ENCODE data around the gene HBEGF. TPM values are rescaled to one million over a fixed set of nuclear protein-coding genes. Genes with fewer than 3 reads are reported as not detected.
A peak's percentile ranks its signal among the peaks of the same experiment; 100 is the strongest.
"Not testable (repeated sequence)": the region's sequence is repeated elsewhere in the genome, so short reads cannot be mapped to it uniquely, and the experiment has no call there.

Gene HBEGF
- total RNA-seq, 1 donor from 2014 or later, result 12.6 TPM

DNA sequence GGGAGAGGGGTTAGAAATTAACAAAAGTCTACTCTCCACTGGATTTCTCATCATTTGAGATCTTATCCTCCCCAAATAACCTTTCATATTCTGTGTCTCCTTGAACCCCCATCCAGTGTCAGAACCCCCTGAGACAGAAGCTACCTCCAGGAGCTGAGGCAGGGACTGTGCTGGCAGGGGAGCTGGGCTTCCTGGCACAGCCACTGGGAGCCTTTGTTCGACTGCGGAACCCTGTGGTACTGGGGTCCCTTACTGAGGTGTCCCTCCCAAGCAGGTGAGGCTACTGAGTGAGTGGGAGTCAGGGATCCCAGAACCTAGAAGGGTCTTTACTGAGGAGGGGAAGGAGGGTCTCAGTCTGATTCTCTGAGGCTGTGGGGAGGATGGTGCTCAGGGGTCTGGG lies 15.5 kb upstream of the HBEGF start:
- FAIRE-seq, result no peak

DNA sequence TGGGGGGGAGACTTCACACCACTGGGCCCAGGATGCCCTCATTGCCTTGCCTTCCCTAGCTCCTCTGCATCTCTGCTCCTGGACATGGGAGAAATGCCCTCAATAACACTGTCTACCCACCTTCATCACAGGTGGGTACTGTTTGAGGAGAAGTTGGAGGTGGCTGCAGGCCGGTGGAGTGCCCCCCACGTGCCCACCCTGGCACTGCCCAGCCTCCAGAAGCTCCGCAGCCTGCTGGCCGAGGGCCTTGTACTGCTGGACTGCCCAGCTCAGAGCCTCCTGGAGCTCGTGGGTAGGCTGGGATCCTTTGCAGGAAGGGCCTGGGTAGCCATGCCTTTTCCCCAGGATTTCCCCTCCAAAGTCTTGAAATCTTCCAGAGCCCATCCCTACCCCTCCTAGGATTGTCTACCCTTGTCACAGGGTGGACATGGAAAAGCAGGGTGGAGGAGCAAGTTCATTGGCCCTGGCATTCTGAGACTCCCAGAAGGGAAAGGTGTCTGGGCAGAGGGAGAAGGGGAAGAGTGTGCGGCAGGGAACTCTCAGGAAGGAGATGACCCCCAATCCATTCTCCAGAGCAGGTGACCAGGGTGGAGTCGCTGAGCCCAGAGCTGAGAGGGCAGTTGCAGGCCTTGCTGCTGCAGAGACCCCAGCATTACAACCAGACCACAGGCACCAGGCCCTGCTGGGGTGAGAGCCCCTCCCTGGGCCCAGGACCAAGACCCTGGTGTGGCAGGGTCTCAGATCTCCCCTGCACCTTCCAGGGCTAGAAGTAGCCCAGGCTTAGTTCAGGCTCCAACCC lies 14.5 kb upstream of the HBEGF start:
- DNase-seq (ENCODE audit: low spot score in 2 of 2) (no peak), FAIRE-seq (no peak)

More for the DNA sequence above, 15.5 kb upstream of the HBEGF start:
- DNase-seq (ENCODE audit: low spot score in 2 of 2), result no peak

DNA sequence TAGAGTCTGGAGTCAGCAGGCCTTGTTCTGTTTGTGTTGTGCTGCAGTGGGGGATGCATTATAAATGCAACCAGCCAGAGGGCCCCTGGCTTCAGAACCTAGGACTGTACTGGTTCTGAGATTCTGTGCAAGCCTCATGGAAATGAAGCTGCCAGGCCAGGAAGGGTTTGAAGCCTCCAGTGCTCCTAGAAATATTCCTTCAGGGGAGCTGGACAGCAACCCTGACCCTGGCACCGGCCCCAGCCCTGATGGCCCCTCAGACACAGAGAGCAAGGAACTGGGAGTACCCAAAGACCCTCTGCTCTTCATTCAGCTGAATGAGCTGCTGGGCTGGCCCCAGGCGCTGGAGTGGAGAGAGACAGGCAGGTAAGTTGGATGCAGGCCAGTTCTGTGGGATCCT lies 13.7 kb upstream of the HBEGF start, which contains the start of gene SLC4A9:
Gene SLC4A9, plus strand, starts transcription at position 94 of the 400 bp plus-strand sequence. Its CDS starts 43 bp downstream, at position 137.
- no peak for DNase-seq (ENCODE audit: low spot score in 2 of 2)

DNA sequence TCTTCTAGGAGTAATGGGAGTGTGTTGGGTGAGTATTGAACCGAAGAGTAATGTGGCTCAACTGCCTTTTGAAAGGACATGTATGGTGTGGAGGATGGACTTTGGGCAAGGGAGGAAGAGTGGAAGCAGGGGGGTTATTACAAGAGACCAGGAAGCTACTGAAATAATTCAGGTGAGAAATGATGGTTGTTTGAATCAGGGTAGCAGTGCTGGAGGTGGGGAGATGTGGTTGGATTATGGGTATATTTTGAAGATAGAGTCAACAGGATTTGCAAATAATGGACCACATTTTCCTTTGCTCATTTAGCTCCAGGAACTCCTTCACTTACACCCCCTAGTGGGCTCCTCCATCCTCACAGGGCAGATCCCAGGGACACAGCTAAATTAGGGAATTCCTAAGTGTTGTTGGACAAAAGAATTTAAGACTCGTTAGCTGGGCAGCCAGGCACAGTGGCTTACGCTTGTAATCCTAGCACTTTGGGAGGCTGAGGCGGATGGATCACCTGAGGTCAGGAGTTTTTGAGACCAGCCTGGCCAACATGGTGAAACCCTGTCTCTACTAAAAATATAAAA lies 12.4 kb upstream of the HBEGF start:
- no peak for FAIRE-seq
- DNase-seq (ENCODE audit: low spot score in 2 of 2), result no peak

More for the DNA sequence above, 13.7 kb upstream of the HBEGF start, which contains the start of gene SLC4A9:
- FAIRE-seq, result no peak

DNA sequence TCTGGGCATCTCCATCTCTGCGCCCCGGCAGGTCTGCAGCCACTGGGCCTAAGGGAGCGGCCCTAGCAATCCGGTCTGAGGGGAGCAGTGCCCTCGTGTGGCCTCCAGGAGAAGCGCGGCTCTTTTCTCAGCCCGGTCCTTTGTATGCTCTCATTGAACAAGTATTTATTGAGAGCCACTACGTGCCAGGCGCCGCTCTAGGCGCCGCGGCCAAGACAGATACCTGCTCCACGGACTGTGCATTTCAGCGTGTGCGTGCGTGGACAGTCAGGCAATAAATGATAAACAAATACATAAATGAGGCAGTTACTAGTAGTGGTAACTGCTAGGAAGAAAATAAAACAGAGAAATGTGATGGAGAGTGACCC lies 11.3 kb upstream of the HBEGF start:
- DNase-seq (ENCODE audit: low spot score in 2 of 2) (peak; percentile 73 to 87), FAIRE-seq (no peak)

DNA sequence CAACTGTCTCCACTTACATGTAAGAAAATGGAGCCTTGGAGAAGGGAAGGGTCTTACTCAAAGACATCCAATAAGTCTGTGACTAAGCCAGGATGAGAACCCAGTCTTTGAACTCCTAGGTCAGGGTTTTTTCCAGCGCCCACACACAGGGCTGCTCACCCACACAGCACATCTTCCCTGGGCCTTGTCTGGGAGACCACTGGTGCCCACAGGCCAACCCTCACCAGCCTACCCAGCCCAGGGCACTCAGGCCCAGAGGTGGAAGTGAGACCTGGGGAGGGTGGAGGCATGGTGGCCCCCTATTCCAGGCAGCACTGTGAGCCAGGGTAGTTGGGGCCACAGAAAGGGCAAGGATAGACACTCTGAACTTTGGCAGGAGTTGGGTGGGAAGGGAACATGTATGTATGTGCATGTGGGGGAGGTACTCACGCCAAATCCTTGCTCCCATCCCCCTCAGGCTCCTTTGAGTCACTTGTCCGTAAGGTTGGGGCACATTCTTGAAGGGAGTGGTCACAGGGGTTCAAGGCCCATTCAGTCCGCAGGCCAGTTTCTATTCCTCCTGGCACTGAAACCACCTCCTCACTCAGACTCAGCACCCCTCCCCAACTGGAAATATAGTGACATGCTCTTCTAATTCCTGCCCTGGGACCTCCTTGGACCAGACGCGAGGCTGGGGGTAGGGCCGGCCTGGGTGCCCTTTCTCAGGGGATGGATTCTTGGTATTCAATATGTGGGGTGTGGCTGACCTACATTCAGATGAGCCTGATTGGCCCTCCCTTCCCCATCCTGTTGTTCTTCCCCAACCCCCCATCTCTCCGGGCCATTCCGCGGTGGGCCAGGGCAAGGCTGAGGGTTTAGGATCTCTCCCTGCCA lies 10.7 kb upstream of the HBEGF start:
- DNase-seq (ENCODE audit: low spot score in 2 of 2), result no peak
- FAIRE-seq, result no peak

DNA sequence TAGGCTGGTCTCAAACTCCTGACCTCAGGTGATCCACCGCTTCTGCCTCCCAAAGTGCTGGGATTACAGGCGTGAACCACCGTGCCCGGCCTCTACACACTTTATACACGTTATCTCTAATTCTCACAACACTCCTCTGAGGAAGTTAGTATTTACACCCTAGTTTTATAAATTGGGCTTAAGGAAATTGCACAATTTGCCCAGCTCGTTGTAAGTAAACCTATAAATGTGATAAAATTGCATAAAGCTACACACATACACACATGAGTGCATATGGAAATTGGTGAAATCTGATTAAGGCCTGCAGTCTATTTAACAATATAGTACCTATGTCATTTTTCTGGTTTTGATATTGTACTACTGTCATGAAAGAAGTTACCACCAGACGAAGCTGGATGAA lies 9.1 kb upstream of the HBEGF start:
- DNase-seq (ENCODE audit: low spot score in 2 of 2) (no peak), FAIRE-seq (no peak)

DNA sequence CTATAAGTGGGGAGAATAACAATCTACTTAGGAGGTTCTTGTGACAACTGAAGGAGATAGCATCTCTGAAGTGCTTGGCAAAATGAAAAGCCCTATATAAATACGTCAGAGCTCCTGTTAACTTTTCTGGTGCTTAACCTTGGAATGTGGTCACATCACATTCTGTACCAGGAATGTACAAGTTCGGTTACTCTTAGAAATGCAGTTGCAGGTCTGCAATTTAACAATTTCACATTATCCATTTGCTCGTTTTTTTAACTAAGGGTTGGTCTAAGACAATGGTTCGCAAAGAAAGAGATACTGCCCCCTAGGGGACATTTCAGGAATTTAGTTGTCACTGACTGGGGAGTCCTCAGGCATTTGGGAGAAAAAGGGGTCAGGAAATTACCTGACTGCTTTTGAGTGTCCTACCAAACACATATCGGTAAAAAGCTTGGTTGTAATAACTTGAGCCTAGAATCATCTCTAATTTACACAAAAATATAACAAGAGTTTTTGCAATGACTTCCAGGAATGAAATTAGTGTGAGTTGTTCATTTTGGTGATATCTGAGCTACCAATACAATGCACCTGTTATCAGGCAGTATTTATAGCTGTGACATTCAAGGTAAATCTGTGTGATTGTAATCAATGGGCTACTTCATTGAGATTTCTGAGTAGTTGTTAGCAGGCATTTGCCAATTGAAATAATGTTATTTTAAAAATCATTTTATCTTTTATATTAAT lies 5.4 kb upstream of the HBEGF start:
- FAIRE-seq, result no peak

DNA sequence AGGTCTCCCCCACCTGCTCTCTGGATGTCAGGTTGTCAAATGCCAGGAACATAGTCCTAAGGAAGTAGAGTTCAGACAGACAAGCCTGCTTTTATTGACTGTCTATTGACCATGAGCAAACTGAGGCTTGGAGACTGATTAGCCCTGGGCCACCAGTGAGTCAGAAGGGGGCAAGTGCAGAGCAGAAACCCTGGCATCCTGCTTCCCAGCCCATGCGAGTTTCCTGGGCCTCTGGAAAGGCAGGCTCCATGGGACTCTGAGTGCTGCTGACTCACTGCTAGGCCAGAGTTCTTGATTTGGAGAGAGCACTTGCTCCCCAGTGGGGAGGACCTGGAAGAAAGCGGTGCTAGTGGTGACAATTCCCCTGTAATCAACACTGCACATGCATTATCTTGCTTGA lies 2.8 kb upstream of the HBEGF start:
- FAIRE-seq, result no peak
- no peak for DNase-seq (ENCODE audit: low spot score in 2 of 2)

More for the DNA sequence above, 5.4 kb upstream of the HBEGF start:
- peak in 1 of 2 donors; percentile 57 for DNase-seq (ENCODE audit: low spot score in 2 of 2)

DNA sequence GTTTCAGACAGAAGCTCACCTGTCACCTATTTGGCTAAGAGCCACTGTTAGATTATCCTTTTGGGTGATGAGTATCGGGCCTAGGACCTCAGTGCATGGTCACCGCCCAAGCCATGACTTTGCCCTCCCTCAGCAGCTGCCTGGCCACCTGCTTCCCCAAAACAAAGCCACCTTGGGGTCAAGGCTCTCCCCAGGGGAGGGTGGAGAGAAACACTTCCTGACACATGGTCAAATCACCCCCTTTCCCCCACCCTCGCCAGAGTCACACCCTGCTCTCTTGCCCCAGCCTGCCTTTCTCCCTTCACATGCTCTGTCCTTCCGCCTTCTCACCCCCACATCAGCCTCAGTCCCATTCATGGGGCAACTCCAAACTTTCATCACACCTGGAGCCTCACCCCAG lies 1.7 kb upstream of the HBEGF start:
- FAIRE-seq (no peak), DNase-seq (ENCODE audit: low spot score in 2 of 2) (no peak)

DNA sequence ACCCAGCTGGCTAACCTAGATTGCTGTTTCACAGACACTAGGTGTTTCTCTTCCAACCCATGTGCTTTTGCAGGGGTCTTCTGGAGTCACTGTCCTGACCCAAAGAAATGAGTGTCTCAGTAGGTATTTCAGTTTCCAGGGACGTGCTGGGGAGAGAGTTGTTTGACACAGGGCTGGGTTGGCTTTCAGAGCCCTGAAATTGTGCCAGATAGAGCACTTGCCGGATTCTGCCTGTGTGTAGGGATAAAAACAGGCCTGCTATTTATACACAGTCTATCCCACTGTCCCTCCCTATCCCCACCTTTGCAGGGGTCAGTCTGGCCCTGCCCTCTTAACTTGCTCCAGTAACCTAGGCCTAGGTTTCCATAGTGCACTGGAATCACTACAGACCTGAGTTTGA lies 957 bp upstream of the HBEGF start:
- DNase-seq (ENCODE audit: low spot score in 2 of 2) (no peak), FAIRE-seq (no peak)

DNA sequence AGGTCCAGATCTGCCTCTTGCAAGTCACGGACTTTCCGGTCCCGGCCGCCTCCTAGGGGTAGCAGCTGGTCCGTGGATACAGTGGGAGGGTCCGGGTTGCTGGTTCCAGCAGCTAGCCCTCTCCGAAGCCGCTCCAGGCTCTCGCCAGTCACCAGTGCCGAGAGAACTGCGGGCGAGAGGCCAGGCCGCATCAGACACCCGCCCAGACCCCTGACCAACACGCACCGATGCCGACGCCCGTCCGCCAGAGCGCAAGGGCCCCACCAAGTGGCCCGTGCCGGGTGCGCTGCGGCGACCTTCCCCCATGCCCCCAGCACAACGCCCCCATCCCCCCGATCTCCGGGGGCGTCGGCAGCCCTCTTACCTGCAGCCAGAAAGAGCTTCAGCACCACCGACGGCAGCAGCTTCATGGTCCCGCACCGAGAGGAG lies 470 bp downstream of the HBEGF start:
- FAIRE-seq, result no peak
- peak; percentile 74 to 75 for DNase-seq (ENCODE audit: low spot score in 2 of 2)

DNA sequence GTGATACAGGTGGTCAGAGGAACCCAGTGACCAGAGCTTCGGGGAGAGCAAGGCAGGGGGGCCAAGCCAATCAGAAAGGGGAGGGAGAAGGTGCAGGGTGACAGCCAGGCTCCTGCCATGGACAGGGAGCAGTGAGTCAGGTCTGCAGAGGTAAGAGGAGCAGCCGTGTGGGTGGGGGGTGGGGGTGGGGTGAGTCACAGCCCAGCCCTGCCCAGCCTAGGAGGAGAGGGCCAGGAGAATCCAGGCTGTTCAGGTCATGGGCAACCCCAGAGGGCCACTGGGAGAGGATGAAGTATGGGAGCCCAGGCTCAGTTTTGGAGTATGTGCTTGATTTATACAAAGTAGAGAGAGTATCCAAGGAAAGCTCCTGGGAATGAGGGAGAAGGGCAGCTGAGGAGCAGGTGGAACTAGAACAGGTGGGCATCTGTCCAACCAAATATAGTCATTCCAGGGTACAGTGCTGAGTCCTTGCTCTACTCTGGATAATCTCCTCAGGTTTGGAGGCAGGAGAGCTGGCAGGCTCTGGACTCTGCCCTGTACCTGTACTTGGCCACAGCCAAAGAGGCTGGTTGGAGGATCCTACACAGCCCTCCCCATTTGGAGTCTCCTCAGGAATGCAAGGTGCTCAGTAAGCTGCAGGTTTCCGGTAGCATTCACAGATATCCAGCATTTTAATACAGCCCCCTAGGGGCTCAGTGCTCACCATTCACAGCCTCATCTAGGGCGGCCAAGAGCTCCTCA lies 1.6 kb downstream of the HBEGF start:
- DNase-seq (ENCODE audit: low spot score in 2 of 2) (no peak), FAIRE-seq (no peak)

DNA sequence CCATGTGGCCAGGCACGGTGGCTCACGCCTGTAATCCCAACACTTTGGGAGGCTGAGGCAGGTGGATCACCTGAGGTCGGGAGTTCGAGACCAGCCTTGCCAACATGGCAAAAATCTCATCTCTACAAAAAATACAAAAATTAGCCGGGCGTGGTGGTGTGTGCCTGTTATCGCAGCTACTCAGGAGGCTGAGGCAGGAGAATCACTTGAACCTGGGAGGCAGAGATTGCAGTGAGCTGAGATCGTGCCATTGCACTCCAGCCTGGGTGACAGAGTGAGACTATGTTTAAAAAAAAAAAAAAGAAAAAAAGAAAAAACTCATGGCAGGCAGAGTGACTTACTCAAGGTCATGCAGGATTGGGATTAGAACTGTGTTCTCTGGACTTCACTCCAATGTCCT lies 2.6 kb downstream of the HBEGF start:
- not testable (repeated sequence) for FAIRE-seq; DNase-seq (ENCODE audit: low spot score in 2 of 2)

DNA sequence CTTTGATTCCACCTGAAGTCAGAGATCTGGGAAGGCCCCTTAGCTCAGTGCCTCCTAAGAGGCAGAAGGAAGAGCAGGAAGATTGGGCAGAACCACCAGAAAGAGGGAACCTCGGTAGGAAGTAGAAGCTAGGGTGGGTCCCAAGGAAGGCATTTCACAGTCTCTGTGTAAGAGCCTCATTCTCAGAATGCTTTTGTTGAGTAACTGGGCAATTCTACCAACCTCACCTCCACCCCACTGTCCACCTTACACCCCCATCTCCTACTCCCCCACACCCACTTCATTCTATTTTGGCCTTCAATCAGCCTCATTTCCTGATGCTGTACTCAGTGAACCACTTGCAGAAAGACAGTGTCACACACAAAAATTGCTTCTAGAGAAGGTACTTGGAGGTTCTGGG lies 3.5 kb downstream of the HBEGF start:
- no peak for FAIRE-seq
- DNase-seq (ENCODE audit: low spot score in 2 of 2), result no peak

DNA sequence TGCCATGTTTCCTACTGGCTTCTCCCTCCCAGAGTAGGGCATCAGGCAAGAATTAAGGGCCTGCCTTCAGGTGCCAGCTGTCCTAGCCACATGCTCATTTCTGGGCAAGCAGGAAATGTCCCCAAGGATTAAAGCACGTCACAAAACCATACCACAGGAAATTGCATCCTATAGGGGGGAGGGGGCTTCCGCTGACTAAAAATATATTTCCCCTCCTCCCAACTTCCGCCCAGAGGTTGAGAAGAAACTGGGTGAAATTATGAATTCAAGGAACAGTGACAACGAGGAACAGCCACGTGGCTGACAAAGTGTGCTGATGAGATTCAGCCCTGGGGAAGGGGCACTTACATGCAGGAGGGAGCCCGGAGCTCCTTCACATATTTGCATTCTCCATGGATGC lies 4.1 kb downstream of the HBEGF start:
- DNase-seq (ENCODE audit: low spot score in 2 of 2), result no peak
- FAIRE-seq, result no peak

DNA sequence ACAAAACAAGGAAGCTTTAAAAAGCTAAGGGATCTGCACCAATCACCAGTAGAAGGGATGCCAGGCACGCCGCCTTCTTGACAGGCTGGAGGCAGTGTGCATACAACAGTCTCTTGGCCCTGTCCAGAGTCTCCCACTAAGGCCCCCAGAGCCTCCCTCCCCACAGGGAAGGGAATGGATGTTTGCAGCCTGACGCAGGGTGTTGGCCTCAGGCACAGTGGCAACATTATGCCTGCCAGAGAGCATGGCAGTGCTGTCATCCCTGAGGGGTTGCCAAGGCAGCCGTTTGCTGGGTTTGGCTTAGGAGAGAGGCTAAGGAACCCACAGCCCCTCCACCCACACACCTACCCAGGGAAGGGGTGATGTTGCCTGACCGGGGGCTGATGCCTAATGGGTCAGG lies 4.8 kb downstream of the HBEGF start:
- FAIRE-seq (no peak), DNase-seq (ENCODE audit: low spot score in 2 of 2) (peak in 1 of 2 donors; percentile 56)

DNA sequence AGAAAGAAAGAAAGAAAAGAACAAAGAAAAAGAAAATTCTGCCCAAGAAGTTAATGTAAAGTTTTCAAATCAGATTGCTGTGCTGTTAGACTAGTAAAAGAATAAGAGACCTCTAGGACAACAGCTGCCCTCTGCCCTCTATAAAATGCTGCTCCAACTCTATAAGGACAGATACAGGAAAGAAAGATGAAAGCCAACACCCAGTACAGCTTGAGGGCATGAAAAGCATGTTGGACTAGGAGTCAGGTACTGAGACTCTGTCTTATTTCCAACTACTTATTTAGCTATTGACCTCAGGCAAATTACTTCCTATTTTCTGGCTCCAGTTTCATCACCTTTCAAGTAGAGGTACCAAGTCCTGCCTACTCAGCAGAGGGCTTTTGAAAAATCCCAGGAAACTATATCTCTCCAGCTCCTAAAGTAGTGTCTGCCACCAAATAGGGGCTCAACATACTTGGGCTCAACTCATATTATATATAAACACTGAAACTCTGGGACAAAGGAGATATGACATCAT lies 5.7 kb downstream of the HBEGF start:
- no peak for FAIRE-seq
- DNase-seq (ENCODE audit: low spot score in 2 of 2), result no peak

DNA sequence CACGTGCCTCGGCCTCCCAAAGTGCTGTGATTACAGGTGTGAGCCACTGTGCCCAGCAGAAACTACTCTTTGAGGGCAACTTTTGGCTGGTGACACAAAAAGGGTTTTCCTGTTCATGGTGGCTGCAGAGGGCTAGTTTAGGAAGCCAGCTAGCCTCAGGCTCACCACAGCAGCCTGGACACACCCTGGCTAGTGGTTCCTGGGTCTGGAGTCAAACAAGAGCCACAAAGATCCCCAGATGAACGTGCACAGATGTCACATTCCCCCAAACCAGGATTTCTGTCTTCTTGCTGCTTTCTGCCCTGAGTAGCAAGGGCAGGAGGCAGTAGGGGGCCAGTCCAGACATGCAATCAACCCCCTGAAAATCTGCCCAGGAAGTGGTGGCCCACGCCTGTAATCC lies 6.8 kb downstream of the HBEGF start:
- no peak for FAIRE-seq
- no peak for DNase-seq (ENCODE audit: low spot score in 2 of 2)

DNA sequence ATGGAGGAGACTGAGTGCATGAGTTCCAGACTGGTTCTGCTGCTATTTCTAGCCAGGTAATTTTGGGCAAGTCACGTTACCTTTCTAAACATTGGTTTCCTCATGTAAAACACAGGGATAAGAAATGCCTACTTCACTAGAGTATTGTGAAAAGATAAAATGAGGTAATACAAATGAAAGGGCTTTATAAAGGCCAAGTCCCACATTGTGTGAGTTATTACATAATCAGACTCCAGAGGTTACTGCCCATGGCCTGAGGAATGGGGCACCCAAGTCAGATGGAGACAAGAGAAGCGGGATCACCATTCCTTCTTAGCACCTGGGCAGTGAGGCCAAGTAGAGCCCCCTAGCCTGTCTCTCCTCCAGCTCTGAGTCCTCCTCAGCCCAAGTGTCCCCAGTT lies 7.5 kb downstream of the HBEGF start:
- FAIRE-seq (no peak), DNase-seq (ENCODE audit: low spot score in 2 of 2) (no peak)
